SK-N-SH treated with all-trans-retinoic acid at 6 μM for 48 hours (cell line): ENCODE measurements around the gene ACTN1.
A peak's percentile ranks its signal among the peaks of the same experiment; 100 is the strongest.

Experiments
- ATAC-seq: fragments of 200-7000 bp; cut with Tn5 transposase; 3 replicates; pipeline ENCODE4 v1.9.1; 2020; ENCODE audit warnings: mild to moderate bottlenecking, moderate library complexity
- ARNTL ChIP-seq: fragments of 450-650 bp; formaldehyde crosslinking; IDR thresholded peaks from 2 replicates; pipeline ENCODE4 v1.5.0; 2020; ENCODE audit warnings: low read depth, mild to moderate bottlenecking, moderate library complexity, borderline replicate concordance
- BACH2 ChIP-seq: fragments of 250-450 bp; sonication (Bioruptor Pico); IDR thresholded peaks from 2 replicates; pipeline ENCODE4 v1.9.0; 2021; ENCODE audit warnings: mild to moderate bottlenecking, borderline replicate concordance
- CREB5 ChIP-seq: fragments of 250-450 bp; sonication (Bioruptor Pico); IDR thresholded peaks from 2 replicates; pipeline ENCODE4 v1.5.1; 2020; ENCODE audit warnings: low read depth, mild to moderate bottlenecking, moderate library complexity
- ESRRG ChIP-seq: fragments of 250-450 bp; sonication (Bioruptor Pico); IDR thresholded peaks from 2 replicates; pipeline ENCODE4 v1.6.1; 2021; ENCODE audit warnings: mild to moderate bottlenecking
- GLIS3 ChIP-seq: fragments of 250-450 bp; sonication (Bioruptor Pico); IDR thresholded peaks from 2 replicates; pipeline ENCODE4 v1.5.0; 2020; ENCODE audit warnings: mild to moderate bottlenecking, moderate library complexity
- ISL1 ChIP-seq: fragments of 250-450 bp; sonication (Bioruptor Pico); IDR thresholded peaks from 2 replicates; pipeline ENCODE4 v2.1.2; 2022; ENCODE audit warnings: mild to moderate bottlenecking, moderate library complexity
- OSR1 ChIP-seq: fragments of 250-450 bp; sonication (Bioruptor Pico); IDR thresholded peaks from 2 replicates; pipeline ENCODE4 v1.8.0; 2022; ENCODE audit warnings: moderate library complexity, mild to moderate bottlenecking, inconsistent platforms
- PPARA ChIP-seq: fragments of 250-450 bp; sonication (Bioruptor Pico); IDR thresholded peaks from 2 replicates; pipeline ENCODE4 v1.5.0; 2020; ENCODE audit warnings: mild to moderate bottlenecking, borderline replicate concordance
- RARB ChIP-seq: fragments of 250-450 bp; sonication (Bioruptor Pico); IDR thresholded peaks from 2 replicates; pipeline ENCODE4 v1.8.0; 2021; ENCODE audit warnings: mild to moderate bottlenecking, moderate library complexity
- TCF4 ChIP-seq: fragments of 250-450 bp; sonication (Bioruptor Pico); IDR thresholded peaks from 2 replicates; pipeline ENCODE4 v1.8.0; 2021; ENCODE audit warnings: mild to moderate bottlenecking, moderate library complexity, borderline replicate concordance
- TOX ChIP-seq: fragments of 250-450 bp; sonication (Bioruptor Pico); IDR thresholded peaks from 2 replicates; pipeline ENCODE4 v1.8.0; 2021; ENCODE audit warnings: mild to moderate bottlenecking, moderate library complexity, borderline replicate concordance
- TSHZ2 ChIP-seq: fragments of 250-450 bp; sonication (Bioruptor Pico); IDR thresholded peaks from 2 replicates; pipeline ENCODE4 v1.5.0; 2020; ENCODE audit warnings: mild to moderate bottlenecking, moderate library complexity
- ZC3H10 ChIP-seq: fragments of 250-450 bp; sonication (Bioruptor Pico); IDR thresholded peaks from 2 replicates; pipeline ENCODE4 v1.5.1; 2021; ENCODE audit warnings: mild to moderate bottlenecking, moderate library complexity
- ZFP3 ChIP-seq: fragments of 250-450 bp; sonication (Bioruptor Pico); IDR thresholded peaks from 2 replicates; pipeline ENCODE4 v1.5.0; 2020; ENCODE audit warnings: mild to moderate bottlenecking, moderate library complexity
- ZFP30 ChIP-seq: fragments of 450-650 bp; formaldehyde crosslinking; IDR thresholded peaks from 2 replicates; pipeline ENCODE4 v1.5.0; 2022; ENCODE audit warnings: mild to moderate bottlenecking, moderate library complexity
- ZNF565 ChIP-seq: fragments of 450-650 bp; formaldehyde crosslinking; conservative IDR thresholded peaks from 2 replicates; pipeline ENCODE4 v1.5.0; 2020; ENCODE audit warnings: low read depth, mild to moderate bottlenecking, moderate library complexity
- ZNF70 ChIP-seq: fragments of 450-650 bp; formaldehyde crosslinking; IDR thresholded peaks from 2 replicates; pipeline ENCODE4 v1.5.0; 2020; ENCODE audit warnings: mild to moderate bottlenecking, moderate library complexity
- ZNF8 ChIP-seq: fragments of 450-650 bp; formaldehyde crosslinking; IDR thresholded peaks from 2 replicates; pipeline ENCODE4 v1.5.0; 2020; ENCODE audit warnings: mild to moderate bottlenecking, moderate library complexity
- TF ChIP-seq, protein P1 (sequence below): fragments of 250-450 bp; sonication (Bioruptor Pico); IDR thresholded peaks from 2 replicates; pipeline ENCODE4 v1.8.0; 2021; ENCODE audit warnings: low read depth, mild to moderate bottlenecking, moderate library complexity, borderline replicate concordance
- TF ChIP-seq, protein P2 (sequence below): fragments of 250-450 bp; sonication (Bioruptor Pico); IDR thresholded peaks from 2 replicates; pipeline ENCODE4 v1.8.0; 2020; ENCODE audit warnings: mild to moderate bottlenecking, moderate library complexity, borderline replicate concordance
- TF ChIP-seq, protein P3 (sequence below): fragments of 250-450 bp; sonication (Bioruptor Pico); IDR thresholded peaks from 2 replicates; pipeline ENCODE4 v1.5.1; 2021; ENCODE audit warnings: mild to moderate bottlenecking, moderate library complexity

ACTN1 gene

DNA sequence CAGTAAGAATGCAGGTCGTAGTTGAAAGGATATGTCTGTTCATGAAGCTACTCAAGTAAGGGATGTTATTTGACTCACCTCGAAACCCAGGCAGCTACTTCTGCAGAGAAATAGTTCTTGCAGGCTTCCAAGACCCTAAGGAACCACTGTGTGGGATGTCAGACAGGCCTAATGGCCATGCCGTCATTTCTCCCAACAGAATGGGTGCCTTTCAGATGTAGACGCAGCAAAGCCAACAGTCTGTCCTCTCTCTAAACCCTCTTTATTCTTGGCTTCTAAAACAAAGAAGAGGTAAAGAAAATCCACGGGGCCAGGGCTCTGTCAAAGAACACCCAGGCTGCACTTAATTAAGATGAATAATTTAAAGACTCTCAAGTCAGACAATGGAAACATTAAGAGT is 19.0 kb upstream of the ACTN1 start (continued):
- no peak for TF ChIP-seq TSHZ2
- no peak for TF ChIP-seq ARNTL (CRISPR knock-in tag)
- TF ChIP-seq TOX: no peak
- no peak for TF ChIP-seq PPARA (CRISPR knock-in tag)
- TF ChIP-seq ZNF565 (CRISPR knock-in tag): no peak

- TF ChIP-seq ZFP30 (no peak), BACH2 (CRISPR knock-in tag) (no peak), ZNF565 (CRISPR knock-in tag) (no peak), ZC3H10 (CRISPR knock-in tag) (no peak), ZNF70 (CRISPR knock-in tag) (no peak), GLIS3 (CRISPR knock-in tag) (no peak), TOX (no peak), TSHZ2 (no peak), RARB (CRISPR knock-in tag) (no peak)
- TF ChIP-seq, all 23 proteins: peak for 0
- ATAC-seq: no peak
Measured at GRCh38 chr14:68995731-68996130, 16.6 kb upstream of the ACTN1 start.

DNA sequence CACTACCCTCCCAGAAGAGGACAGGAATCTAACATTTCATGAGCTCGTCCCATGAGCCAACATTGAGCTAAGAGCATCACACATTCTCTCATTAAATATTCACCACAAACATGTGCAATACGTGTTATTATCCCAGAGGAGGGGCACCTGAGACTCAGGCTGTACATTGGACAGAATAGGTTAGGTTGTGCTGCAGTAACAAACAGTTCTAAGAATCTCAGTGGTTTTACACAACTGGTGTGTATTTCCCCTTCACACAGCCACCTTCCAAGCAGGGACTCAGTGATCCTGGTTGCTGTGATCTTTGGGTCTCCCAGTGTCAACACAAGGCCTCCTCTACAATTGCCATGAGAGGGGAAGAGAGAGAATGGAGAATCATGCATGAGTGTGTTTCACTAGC is 15.0 kb upstream of the ACTN1 start:
- no peak for TF ChIP-seq ESRRG (CRISPR knock-in tag)
- no peak for TF ChIP-seq ARNTL (CRISPR knock-in tag)
- no peak for TF ChIP-seq ZNF565 (CRISPR knock-in tag)
- no peak for TF ChIP-seq ZFP3 (CRISPR knock-in tag)
- no peak for TF ChIP-seq ZNF70 (CRISPR knock-in tag)
- no peak for TF ChIP-seq OSR1 (CRISPR knock-in tag)
- no peak for ATAC-seq

GRCh38 chr14:68987653-68988036 is 8.5 kb upstream of the ACTN1 start:
- peak; percentile 85 for ATAC-seq
- TF ChIP-seq TCF4 (CRISPR knock-in tag) (no peak), ZNF8 (CRISPR knock-in tag) (no peak)

DNA sequence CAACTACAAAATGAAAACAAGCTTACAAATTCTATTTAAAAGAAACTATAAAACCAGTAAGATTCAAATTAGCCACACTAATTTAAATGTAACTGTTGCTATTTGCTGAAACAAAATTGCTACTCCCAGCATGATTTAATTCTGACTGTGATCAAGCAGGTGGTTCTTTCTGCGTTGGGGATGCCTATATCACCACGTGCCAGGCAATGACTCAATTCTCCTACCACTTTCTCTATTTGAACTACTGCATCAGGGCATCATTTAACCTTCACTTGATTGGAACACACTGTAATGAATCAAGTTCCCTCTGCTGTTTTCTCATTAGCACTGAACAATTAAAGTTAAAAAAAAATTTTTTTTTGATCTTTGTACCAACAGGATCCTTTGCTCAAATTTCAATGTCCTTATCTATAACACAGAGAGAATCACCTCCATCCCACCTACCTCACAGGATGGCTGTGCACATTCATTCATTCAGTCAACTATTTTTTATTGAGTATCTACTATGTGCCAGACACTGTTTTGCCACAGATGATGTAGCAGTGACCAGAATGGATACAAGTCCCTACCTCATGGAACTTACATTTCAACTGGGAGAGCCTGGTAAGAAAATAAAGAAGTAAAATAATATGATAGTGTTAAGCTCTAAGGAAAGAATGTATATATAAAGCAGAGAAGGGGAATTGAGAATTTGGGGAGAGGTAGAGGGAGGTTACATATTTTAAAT is 8.0 kb upstream of the ACTN1 start:
- no peak for ATAC-seq
- TF ChIP-seq ZNF70 (CRISPR knock-in tag): peak; percentile 88
- TF ChIP-seq GLIS3 (CRISPR knock-in tag): no peak
- TF ChIP-seq, all 23 proteins: peak for 1

DNA sequence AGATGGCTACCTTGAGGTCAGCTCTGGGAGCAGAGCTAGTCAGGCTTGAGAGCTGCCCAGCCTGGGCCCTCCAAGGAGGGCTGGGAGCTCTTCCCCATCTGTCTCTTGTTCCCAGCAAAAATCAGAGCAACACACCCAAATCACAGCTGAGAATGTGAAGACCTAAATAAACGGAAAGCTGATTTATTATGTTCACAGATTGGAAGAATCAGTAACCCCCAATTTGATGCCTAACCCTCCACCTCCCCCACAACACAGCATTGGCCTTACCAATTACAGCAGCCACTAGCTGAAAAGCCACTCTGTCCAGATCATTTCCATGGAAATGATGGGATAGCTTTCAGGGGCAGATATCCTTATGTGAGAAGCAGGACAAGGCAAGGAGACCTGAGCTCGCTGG is 7.1 kb upstream of the ACTN1 start:
- ATAC-seq: no peak
- no peak for TF ChIP-seq ZFP3 (CRISPR knock-in tag)
- TF ChIP-seq, protein P1, sequence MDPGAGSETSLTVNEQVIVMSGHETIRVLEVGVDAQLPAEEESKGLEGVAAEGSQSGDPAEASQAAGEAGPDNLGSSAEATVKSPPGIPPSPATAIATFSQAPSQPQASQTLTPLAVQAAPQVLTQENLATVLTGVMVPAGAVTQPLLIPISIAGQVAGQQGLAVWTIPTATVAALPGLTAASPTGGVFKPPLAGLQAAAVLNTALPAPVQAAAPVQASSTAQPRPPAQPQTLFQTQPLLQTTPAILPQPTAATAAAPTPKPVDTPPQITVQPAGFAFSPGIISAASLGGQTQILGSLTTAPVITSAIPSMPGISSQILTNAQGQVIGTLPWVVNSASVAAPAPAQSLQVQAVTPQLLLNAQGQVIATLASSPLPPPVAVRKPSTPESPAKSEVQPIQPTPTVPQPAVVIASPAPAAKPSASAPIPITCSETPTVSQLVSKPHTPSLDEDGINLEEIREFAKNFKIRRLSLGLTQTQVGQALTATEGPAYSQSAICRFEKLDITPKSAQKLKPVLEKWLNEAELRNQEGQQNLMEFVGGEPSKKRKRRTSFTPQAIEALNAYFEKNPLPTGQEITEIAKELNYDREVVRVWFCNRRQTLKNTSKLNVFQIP (CRISPR knock-in tag): no peak
- TF ChIP-seq, protein P2, sequence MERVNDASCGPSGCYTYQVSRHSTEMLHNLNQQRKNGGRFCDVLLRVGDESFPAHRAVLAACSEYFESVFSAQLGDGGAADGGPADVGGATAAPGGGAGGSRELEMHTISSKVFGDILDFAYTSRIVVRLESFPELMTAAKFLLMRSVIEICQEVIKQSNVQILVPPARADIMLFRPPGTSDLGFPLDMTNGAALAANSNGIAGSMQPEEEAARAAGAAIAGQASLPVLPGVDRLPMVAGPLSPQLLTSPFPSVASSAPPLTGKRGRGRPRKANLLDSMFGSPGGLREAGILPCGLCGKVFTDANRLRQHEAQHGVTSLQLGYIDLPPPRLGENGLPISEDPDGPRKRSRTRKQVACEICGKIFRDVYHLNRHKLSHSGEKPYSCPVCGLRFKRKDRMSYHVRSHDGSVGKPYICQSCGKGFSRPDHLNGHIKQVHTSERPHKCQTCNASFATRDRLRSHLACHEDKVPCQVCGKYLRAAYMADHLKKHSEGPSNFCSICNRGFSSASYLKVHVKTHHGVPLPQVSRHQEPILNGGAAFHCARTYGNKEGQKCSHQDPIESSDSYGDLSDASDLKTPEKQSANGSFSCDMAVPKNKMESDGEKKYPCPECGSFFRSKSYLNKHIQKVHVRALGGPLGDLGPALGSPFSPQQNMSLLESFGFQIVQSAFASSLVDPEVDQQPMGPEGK: no peak
- TF ChIP-seq, protein P3, sequence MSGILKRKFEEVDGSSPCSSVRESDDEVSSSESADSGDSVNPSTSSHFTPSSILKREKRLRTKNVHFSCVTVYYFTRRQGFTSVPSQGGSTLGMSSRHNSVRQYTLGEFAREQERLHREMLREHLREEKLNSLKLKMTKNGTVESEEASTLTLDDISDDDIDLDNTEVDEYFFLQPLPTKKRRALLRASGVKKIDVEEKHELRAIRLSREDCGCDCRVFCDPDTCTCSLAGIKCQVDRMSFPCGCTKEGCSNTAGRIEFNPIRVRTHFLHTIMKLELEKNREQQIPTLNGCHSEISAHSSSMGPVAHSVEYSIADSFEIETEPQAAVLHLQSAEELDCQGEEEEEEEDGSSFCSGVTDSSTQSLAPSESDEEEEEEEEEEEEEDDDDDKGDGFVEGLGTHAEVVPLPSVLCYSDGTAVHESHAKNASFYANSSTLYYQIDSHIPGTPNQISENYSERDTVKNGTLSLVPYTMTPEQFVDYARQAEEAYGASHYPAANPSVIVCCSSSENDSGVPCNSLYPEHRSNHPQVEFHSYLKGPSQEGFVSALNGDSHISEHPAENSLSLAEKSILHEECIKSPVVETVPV (CRISPR knock-in tag): no peak
- TF ChIP-seq ZC3H10 (CRISPR knock-in tag): no peak
- no peak for TF ChIP-seq CREB5 (CRISPR knock-in tag)
- TF ChIP-seq BACH2 (CRISPR knock-in tag): no peak
- TF ChIP-seq GLIS3 (CRISPR knock-in tag): no peak
- no peak for TF ChIP-seq ISL1
- no peak for TF ChIP-seq OSR1 (CRISPR knock-in tag)
